ENCODE measurements around the gene TBL1Y.
"Not testable (repeated sequence)": the region's sequence is repeated elsewhere in the genome, so short reads cannot be mapped to it uniquely, and the experiment has no call there.

Gene TBL1Y

GRCh38 chrY:6910372-6911252 is at the start of gene TBL1Y:
Gene TBL1Y, plus strand, starts transcription at chrY:6910697. Its CDS starts 114,388 bp downstream, at chrY:7025085.
- in situ Hi-C loops (cut with MboI; ENCODE audit: low sequenced_read_pairs) = no loop called here

- in situ Hi-C loops (cut with MboI; ENCODE audit: low sequenced_read_pairs) = no loop called here
Measured at GRCh38 chrY:6894496-6894895, 16.0 kb upstream of the TBL1Y start.

DNA sequence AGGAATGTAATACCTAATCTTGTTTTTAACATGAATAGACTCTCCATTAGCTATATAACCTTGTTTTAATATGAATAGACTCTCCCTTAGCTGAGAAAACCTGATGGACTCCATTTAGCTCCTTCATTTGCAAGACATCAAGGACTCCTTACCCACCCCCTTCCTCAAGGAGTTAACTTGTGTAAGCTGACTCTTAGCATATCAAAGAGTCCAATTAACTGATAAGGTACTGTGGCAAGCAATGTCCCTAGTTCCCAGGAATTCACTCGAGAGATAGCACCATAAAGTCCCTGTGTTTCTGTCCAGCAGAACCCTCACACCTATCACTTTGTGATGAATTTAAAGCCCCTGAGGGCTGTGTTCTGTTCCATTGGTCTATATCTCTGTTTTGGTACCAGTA is 15.3 kb upstream of the TBL1Y start:
- in situ Hi-C loops (cut with MboI; ENCODE audit: low sequenced_read_pairs) = no loop called here

- in situ Hi-C loops (cut with MboI; ENCODE audit: low sequenced_read_pairs) = not testable (repeated sequence)
Measured at GRCh38 chrY:6902116-6902515, 8.4 kb upstream of the TBL1Y start.

GRCh38 chrY:6907591-6907990 is 2.9 kb upstream of the TBL1Y start:
- in situ Hi-C loops (cut with MboI; ENCODE audit: low sequenced_read_pairs) = no loop called here

DNA sequence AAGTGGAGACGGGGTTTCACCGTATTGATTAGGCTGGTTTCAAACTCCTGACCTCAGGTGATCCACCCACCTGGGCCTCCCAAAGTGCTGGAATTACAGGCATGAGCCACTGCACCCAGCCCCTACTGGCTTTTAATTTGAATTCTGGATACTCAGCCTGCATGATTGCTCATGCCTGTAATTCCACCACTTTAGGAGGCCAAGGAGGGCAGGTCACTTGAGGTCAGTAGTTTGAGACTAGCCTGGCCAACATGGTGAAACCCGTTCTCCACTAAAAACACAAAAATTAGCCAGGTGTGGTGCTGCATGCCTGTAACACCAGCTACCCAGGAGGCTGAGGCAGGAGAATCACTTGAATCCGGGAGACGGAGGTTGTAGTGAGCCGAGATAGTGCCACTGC is 2.5 kb upstream of the TBL1Y start:
- in situ Hi-C loops (cut with MboI; ENCODE audit: low sequenced_read_pairs) = not testable (repeated sequence)

DNA sequence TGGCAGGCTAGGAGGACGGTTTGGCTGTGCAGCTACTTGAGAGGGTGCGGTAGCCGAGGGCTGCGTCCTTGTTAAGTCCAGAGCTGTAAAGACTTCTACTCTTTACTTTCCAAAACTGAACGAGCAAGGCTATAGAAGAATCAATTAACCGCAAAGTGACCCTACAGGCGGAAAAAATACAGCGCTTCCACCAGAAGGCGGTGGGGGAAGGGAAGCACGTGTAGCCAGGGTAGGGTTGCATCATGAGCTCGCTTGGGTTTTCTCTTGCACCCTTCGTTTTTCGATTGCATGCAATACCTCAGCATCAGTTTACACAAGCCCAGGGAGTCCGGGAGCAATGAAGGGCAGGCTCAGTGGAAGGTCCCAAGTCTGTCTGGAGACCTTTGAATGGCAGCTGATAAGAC is 1.4 kb upstream of the TBL1Y start:
- in situ Hi-C loops (cut with MboI; ENCODE audit: low sequenced_read_pairs) = no loop called here

DNA sequence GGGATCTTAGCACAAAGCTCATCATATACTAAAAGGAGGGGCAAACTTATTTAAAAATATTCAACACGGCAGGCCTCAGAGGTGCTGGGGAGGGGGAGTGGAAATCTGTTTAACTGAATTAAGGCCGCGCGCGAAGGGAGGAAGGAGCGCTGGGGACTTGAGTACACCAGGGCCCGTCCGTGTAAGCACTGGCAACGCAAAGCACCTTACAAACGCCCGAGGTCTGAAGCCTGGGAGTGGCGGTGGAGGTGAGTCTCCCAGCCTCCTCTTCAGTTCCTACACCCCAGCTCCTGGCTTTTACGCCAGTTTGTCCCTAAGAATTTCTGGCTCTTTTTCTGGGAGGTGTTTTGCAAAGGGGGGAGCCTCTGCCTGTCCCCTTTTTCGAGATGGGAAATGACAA is 641 bp upstream of the TBL1Y start:
- in situ Hi-C loops (cut with MboI; ENCODE audit: low sequenced_read_pairs) = no loop called here

DNA sequence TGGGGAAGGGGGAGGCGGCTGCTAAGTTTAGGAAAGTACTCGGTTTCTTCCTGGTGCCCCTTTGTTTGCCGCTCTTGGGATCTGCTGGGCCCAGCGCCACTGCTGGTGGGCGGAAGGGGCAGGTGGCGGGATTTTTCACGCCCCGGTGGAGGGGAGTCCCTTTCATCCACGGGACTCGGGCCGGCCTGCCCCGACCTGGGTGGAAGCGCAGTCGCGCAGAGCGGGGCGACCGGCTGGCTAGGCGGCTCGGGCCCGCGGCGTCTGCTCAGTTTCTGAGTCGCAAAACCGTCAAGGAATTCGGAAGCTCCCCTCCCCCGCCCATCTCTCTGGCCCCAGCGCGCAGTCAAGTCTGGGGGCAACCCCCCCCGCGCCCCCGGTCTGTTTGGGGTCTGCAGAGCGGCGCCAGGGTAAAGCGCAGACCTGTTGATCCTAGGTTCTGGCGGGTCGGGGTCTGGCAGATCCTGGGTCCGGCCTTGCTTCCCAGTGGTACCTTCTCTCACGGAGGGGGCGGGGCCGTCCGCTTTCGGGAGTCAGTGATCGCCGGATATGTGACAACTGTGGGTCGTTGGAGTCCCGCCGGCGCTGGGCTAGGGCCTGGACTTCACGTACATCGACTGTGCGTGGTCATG is 870 bp downstream of the TBL1Y start, which contains the start of gene AMELY:
Gene AMELY, minus strand, starts transcription at position 500 of the 629 bp plus-strand sequence. CDS start 39,144 bp downstream, outside the sequence.
- in situ Hi-C loops (cut with MboI; ENCODE audit: low sequenced_read_pairs) = no loop called here

DNA sequence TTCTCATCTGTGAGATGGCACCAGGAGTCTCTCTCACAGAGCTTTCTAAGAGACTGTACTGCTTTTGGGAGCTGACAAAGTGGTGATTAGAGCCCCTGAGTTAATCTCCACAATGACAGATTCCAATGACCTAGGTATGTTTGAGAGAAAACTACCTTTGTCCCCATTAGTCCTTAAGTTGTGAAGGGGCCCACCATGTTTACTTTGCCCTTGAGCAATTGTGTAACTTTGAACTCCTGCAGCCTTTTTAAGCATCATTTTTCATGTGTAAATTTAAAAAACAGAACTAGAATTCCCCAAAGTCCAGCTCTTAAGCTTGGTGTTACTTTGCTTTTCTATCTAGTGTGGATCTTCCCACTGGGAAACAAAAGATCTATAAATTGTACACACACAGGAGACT is 2.9 kb downstream of the TBL1Y start:
- in situ Hi-C loops (cut with MboI; ENCODE audit: low sequenced_read_pairs) = no loop called here

- in situ Hi-C loops (cut with MboI; ENCODE audit: low sequenced_read_pairs) = no loop called here
Measured at GRCh38 chrY:6921061-6921460, 10.6 kb downstream of the TBL1Y start.

GRCh38 chrY:6928265-6928664 is 17.8 kb downstream of the TBL1Y start:
- in situ Hi-C loops (cut with MboI; ENCODE audit: low sequenced_read_pairs) = no loop called here

DNA sequence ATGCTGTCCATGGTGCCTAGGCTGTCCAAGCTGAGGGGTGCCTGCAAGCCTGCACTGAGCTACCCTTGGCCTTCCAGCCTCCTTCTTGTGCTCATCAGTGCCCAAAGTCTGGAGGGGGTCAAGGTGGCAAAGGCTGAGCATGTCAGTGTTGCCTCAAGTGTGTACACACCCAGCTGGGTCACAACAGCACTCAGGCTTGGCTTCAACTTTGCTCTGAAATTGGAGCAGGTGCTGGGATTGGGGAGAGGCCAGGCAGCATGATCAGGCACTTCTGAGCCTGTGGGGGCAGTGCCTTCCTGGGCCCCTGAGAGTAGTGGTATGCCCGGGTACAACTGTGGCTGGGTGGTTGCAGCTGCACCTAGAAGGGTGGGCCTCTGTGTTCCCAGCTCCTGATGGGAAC is 18.7 kb downstream of the TBL1Y start:
- in situ Hi-C loops (cut with MboI; ENCODE audit: low sequenced_read_pairs) = no loop called here

- in situ Hi-C loops (cut with MboI; ENCODE audit: low sequenced_read_pairs) = no loop called here
Measured at GRCh38 chrY:6931779-6932396, 21.4 kb downstream of the TBL1Y start.

GRCh38 chrY:6935497-6935896 is 25.0 kb downstream of the TBL1Y start:
- in situ Hi-C loops (cut with MboI; ENCODE audit: low sequenced_read_pairs) = no loop called here

DNA sequence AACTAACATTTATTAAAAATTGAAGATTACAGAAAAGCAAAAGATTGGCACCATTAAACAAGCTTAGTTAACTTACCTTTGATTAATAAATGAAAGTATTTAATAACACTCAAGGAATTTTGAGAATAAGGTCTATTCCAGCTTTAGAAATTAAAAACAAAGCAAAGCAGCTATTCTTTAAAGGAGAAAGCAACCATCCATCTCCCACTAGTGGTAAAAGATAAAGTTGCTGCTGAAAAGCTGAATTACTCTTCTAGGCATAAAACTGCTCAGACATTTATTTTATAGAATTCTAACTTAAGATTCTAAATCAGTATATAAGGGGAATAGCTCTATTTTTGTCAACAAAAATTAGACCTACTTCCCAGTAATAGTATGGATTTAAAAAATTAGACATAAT is 37.2 kb downstream of the TBL1Y start:
- in situ Hi-C loops (cut with MboI; ENCODE audit: low sequenced_read_pairs) = no loop called here

DNA sequence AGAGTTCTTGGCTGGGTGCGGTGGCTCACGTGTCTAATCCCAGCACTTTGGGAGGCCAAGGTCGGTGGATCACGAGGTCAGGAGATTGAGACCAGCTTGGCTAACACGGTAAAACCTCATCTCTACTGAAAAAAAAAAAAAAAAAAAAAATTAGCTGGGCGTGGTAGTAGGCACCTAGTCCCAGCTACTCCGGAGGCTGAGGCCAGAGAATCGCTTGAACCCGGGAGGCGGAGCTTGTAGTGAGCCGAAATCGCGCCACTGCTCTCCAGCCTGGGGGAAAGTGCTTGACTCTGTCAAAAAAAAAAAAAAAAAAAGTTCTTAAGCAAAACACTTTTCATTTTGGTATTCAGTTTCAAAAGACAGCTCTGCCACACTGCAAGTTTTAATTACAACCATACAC is 37.9 kb downstream of the TBL1Y start:
- in situ Hi-C loops (cut with MboI; ENCODE audit: low sequenced_read_pairs) = no loop called here

GRCh38 chrY:6949947-6950346 is 39.5 kb downstream of the TBL1Y start:
- in situ Hi-C loops (cut with MboI; ENCODE audit: low sequenced_read_pairs) = no loop called here

- in situ Hi-C loops (cut with MboI; ENCODE audit: low sequenced_read_pairs) = no loop called here
Measured at GRCh38 chrY:6964732-6965131, 54.2 kb downstream of the TBL1Y start.

GRCh38 chrY:6966521-6966920 is 56.0 kb downstream of the TBL1Y start:
- in situ Hi-C loops (cut with MboI; ENCODE audit: low sequenced_read_pairs) = no loop called here

DNA sequence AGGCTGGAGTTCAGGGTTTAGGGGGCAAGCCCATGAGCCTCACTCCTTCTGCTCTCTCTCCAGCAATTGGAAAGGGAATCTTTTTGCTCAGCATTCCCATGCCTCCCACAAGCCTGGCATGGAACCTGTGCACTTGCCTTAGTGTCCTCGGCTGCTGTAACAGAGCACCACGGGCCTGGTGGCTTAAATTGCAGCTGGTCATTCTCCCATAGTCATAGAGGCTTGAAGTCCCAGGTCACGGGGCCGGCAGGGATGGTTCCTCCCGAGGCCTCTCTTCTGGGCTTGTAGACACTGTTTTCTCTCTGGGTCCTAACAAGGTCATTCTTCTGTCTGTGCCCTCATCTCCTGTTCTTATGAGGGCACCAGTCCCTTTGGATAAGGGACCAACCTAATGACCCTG is 57.2 kb downstream of the TBL1Y start:
- in situ Hi-C loops (cut with MboI; ENCODE audit: low sequenced_read_pairs) = no loop called here

GRCh38 chrY:6968191-6968590 is 57.7 kb downstream of the TBL1Y start:
- in situ Hi-C loops (cut with MboI; ENCODE audit: low sequenced_read_pairs) = no loop called here

All from hTERT RPE-1 (cell line).